GM23338 (cell line): ENCODE results near the gene OR51V1. TPM values are rescaled to one million over a fixed set of nuclear protein-coding genes. Genes with fewer than 3 reads are reported as not detected.

ENCODE experiments used
- ATAC-seq: fragments of 200-7000 bp; cut with Tn5 transposase; 3 replicates; pipeline ENCODE4 v1.9.1; 2020
- DNase-seq: peaks from one replicate; pipeline ENCODE4 v3.0.0-alpha.2; 2015; ENCODE audit warnings: low spot score
- H2AFZ ChIP-seq: fragments of 200-600 bp; sonication (generic); 2 replicates; pipeline ENCODE4 v1.8.0; 2016; ENCODE audit warnings: antibody characterized with exemption, mild to moderate bottlenecking, moderate library complexity
- H3F3A ChIP-seq: fragments of 200-600 bp; sonication (generic); replicated peaks from 2 replicates; pipeline ENCODE4 v1.8.0; 2017; ENCODE audit warnings: antibody characterized with exemption, mixed run types, low read depth
- H3K27ac ChIP-seq: fragments of 200-600 bp; sonication (generic); 2 replicates; pipeline ENCODE4 v1.6.1; 2016; ENCODE audit warnings: low read depth
- H3K27me3 ChIP-seq: fragments of 200-600 bp; sonication (generic); 2 replicates; pipeline ENCODE4 v1.8.0; 2016; ENCODE audit warnings: mild to moderate bottlenecking, mixed run types, moderate library complexity; ENCODE audit not compliant: insufficient read depth
- H3K36me3 ChIP-seq: fragments of 200-600 bp; sonication (generic); 2 replicates; pipeline ENCODE4 v1.8.0; 2016; ENCODE audit warnings: mild to moderate bottlenecking; ENCODE audit not compliant: insufficient read depth
- H3K4me1 ChIP-seq: fragments of 200-600 bp; sonication (generic); 2 replicates; pipeline ENCODE4 v1.8.0; 2016; ENCODE audit warnings: mild to moderate bottlenecking, moderate library complexity; ENCODE audit not compliant: insufficient read depth
- H3K4me2 ChIP-seq: fragments of 200-600 bp; sonication (generic); 2 replicates; pipeline ENCODE4 v1.7.1; 2017; ENCODE audit warnings: mixed run types
- H3K4me3 ChIP-seq: fragments of 200-600 bp; sonication (generic); 2 replicates; pipeline ENCODE4 v1.6.1; 2016; ENCODE audit warnings: mixed run types
- H3K79me2 ChIP-seq: fragments of 200-600 bp; sonication (generic); replicated peaks from 2 replicates; pipeline ENCODE4 v1.8.0; 2017; ENCODE audit warnings: mild to moderate bottlenecking; ENCODE audit not compliant: insufficient read depth
- H3K9me2 ChIP-seq: fragments of 200-600 bp; sonication (generic); 2 replicates; pipeline ENCODE4 v1.8.0; 2017; ENCODE audit not compliant: insufficient read depth
- H4K20me1 ChIP-seq: fragments of 200-600 bp; sonication (generic); replicated peaks from 2 replicates; pipeline ENCODE4 v1.8.0; 2017; ENCODE audit warnings: mild to moderate bottlenecking; ENCODE audit not compliant: insufficient read depth
- H3K27ac Mint-ChIP-seq: 2 replicates; pipeline ENCODE4 v1.8.0; 2020; ENCODE audit warnings: inconsistent platforms, mild to moderate bottlenecking, moderate library complexity, mixed read lengths
- H3K27me3 Mint-ChIP-seq: 3 replicates; pipeline ENCODE4 v1.8.0; 2022; ENCODE audit warnings: low read depth, mild to moderate bottlenecking, moderate library complexity, mixed read lengths, inconsistent platforms; ENCODE audit not compliant: insufficient read depth, poor library complexity
- H3K36me3 Mint-ChIP-seq: 3 replicates; pipeline ENCODE4 v1.8.0; 2021; ENCODE audit warnings: low read depth, mild to moderate bottlenecking, inconsistent platforms, moderate library complexity, mixed read lengths
- H3K4me1 Mint-ChIP-seq: 3 replicates; pipeline ENCODE4 v1.8.0; 2020; ENCODE audit warnings: mild to moderate bottlenecking, inconsistent platforms, mixed read lengths
- H3K4me3 Mint-ChIP-seq: 3 replicates; pipeline ENCODE4 v1.8.0; 2021; ENCODE audit warnings: moderate library complexity, mild to moderate bottlenecking, inconsistent platforms, mixed read lengths
- H3K9me3 Mint-ChIP-seq: 3 replicates; pipeline ENCODE4 v1.8.0; 2020; ENCODE audit warnings: moderate library complexity, mild to moderate bottlenecking, inconsistent platforms, mixed read lengths
- CREB1 ChIP-seq: fragments of 250-450 bp; sonication (Bioruptor Pico); IDR thresholded peaks from 2 replicates; pipeline ENCODE4 v1.5.0; 2020; ENCODE audit warnings: low read depth, mild to moderate bottlenecking, moderate library complexity
- EZH2 ChIP-seq: fragments of 200-600 bp; sonication (generic); IDR thresholded peaks from one replicate; pipeline ENCODE4 v1.8.0; 2017; ENCODE audit warnings: antibody characterized with exemption, mild to moderate bottlenecking, low read depth; ENCODE audit not compliant: unreplicated experiment
- EZH2phosphoT487 ChIP-seq: fragments of 200-600 bp; sonication (generic); IDR thresholded peaks from one replicate; pipeline ENCODE4 v1.8.1; 2018; ENCODE audit warnings: antibody characterized with exemption; ENCODE audit not compliant: unreplicated experiment
- JUNB ChIP-seq: IDR thresholded peaks from one replicate; pipeline ENCODE4 v1.6.1; 2016; ENCODE audit warnings: antibody characterized with exemption; ENCODE audit not compliant: unreplicated experiment
- NANOG ChIP-seq: IDR thresholded peaks from 2 replicates; pipeline ENCODE4 v1.6.1; 2016; ENCODE audit warnings: antibody characterized with exemption, borderline replicate concordance
- POLR2AphosphoS5 ChIP-seq: IDR thresholded peaks from 2 replicates; pipeline ENCODE4 v1.6.1; 2016; ENCODE audit warnings: antibody characterized with exemption, low read depth
- STAT1 ChIP-seq: IDR thresholded peaks from one replicate; pipeline ENCODE4 v1.6.1; 2016; ENCODE audit warnings: antibody characterized with exemption; ENCODE audit not compliant: unreplicated experiment
- ZNF114 ChIP-seq: fragments of 250-450 bp; sonication (Bioruptor Pico); IDR thresholded peaks from 2 replicates; pipeline ENCODE4 v1.5.0; 2020; ENCODE audit warnings: mild to moderate bottlenecking, moderate library complexity
- ZNF331 ChIP-seq: fragments of 250-450 bp; sonication (Bioruptor Pico); IDR thresholded peaks from 2 replicates; pipeline ENCODE4 v1.5.0; 2020; ENCODE audit warnings: low read depth, mild to moderate bottlenecking, moderate library complexity
- polyA plus RNA-seq: library from polyadenylated mRNA; unstranded; fragments of >200 nt; fragmentation: Nextera tagmentation; extraction: Ambion mirVana; gene quantifications from 2 replicates; pipeline ENCODE4 v1.2.1, GENCODE V29; 2016
- total RNA-seq: library from RNA; depleted of rRNA; stranded (reverse); fragments of >200 nt; shearing (Covaris generic); gene quantifications from 2 replicates; pipeline ENCODE4 v1.2.3, GENCODE V29; 2014
- TF ChIP-seq, protein P1 (sequence below): IDR thresholded peaks from 2 replicates; pipeline ENCODE4 v1.6.1; 2016; ENCODE audit warnings: antibody characterized with exemption
- TF ChIP-seq, protein P2 (sequence below): IDR thresholded peaks from one replicate; pipeline ENCODE4 v1.6.1; 2018; ENCODE audit warnings: antibody characterized with exemption; ENCODE audit not compliant: unreplicated experiment
- TF ChIP-seq, protein P3 (sequence below): fragments of 250-450 bp; sonication (Bioruptor Pico); IDR thresholded peaks from 2 replicates; pipeline ENCODE4 v1.5.0; 2020; ENCODE audit warnings: mild to moderate bottlenecking, moderate library complexity

OR51V1 gene
- total and polyA plus RNA-seq, 2 experiments from 2014 or later = not detected

DNA sequence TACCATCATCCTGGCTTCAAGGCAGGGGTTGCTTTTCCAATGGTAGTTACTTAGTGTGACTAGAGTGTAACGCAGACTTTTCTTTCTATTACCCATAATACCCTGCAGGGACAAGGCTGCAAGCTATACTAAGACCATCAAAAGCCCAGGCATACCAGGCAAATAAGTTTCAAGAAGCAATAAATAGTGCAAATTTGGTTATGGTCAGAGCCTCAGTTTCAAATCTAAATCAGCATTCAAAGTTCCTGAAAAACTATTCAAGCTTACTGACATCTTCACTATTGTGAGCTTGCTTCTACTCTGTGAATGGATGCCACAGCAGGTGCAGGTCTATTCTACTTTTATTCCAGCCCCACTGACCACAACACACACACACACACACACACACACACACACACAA is 28.9 kb upstream of the OR51V1 start (continued):
- TF ChIP-seq, protein P1, sequence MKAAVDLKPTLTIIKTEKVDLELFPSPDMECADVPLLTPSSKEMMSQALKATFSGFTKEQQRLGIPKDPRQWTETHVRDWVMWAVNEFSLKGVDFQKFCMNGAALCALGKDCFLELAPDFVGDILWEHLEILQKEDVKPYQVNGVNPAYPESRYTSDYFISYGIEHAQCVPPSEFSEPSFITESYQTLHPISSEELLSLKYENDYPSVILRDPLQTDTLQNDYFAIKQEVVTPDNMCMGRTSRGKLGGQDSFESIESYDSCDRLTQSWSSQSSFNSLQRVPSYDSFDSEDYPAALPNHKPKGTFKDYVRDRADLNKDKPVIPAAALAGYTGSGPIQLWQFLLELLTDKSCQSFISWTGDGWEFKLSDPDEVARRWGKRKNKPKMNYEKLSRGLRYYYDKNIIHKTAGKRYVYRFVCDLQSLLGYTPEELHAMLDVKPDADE = no peak
- TF ChIP-seq ZNF331 (CRISPR knock-in tag) = no peak
- TF ChIP-seq EZH2phosphoT487 = no peak
- no peak for TF ChIP-seq JUNB
- no peak for TF ChIP-seq STAT1
- no peak for TF ChIP-seq EZH2
- no peak for TF ChIP-seq ZNF114
- no peak for TF ChIP-seq POLR2AphosphoS5
- TF ChIP-seq, protein P2, sequence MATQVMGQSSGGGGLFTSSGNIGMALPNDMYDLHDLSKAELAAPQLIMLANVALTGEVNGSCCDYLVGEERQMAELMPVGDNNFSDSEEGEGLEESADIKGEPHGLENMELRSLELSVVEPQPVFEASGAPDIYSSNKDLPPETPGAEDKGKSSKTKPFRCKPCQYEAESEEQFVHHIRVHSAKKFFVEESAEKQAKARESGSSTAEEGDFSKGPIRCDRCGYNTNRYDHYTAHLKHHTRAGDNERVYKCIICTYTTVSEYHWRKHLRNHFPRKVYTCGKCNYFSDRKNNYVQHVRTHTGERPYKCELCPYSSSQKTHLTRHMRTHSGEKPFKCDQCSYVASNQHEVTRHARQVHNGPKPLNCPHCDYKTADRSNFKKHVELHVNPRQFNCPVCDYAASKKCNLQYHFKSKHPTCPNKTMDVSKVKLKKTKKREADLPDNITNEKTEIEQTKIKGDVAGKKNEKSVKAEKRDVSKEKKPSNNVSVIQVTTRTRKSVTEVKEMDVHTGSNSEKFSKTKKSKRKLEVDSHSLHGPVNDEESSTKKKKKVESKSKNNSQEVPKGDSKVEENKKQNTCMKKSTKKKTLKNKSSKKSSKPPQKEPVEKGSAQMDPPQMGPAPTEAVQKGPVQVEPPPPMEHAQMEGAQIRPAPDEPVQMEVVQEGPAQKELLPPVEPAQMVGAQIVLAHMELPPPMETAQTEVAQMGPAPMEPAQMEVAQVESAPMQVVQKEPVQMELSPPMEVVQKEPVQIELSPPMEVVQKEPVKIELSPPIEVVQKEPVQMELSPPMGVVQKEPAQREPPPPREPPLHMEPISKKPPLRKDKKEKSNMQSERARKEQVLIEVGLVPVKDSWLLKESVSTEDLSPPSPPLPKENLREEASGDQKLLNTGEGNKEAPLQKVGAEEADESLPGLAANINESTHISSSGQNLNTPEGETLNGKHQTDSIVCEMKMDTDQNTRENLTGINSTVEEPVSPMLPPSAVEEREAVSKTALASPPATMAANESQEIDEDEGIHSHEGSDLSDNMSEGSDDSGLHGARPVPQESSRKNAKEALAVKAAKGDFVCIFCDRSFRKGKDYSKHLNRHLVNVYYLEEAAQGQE = no peak

DNA sequence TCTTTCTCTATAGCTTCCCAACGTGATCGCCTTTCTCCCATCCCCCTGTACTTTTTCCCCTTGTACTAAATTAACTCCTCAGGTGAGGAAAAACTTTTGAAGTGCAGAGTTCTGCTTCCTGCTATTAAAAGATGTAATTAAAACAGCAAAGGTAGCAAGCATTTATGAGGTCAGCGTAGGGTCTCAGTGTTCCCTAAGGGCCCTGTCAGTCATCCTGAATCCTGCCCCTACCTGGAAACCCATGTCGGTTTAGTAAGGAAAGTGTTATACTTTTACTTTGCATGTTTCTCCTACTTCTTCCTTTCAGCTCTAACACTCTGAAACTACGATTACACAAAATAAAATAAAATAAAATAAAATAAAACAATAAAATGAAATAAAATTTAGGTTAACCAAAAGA is 27.6 kb upstream of the OR51V1 start:
- peaks cover 4% of the 10 kb centered on the region; the same call in 1 of the 3 replicates for H3K9me3 Mint-ChIP-seq
- no peaks in the 10 kb centered on the region for H3K27me3 ChIP-seq
- H3K27me3 Mint-ChIP-seq = no peaks in the 10 kb centered on the region
- H3K27ac Mint-ChIP-seq = no peak overlapping the region
- H2AFZ ChIP-seq = no peak overlapping the region
- H3K79me2 ChIP-seq = no peaks in the 10 kb centered on the region
- DNase-seq (no peak), ATAC-seq (no peak)
- H3K36me3 Mint-ChIP-seq = no peaks in the 10 kb centered on the region; the same call in 2 of the 3 replicates
- no peaks in the 10 kb centered on the region for H4K20me1 ChIP-seq
- H3K4me3 Mint-ChIP-seq = no peak overlapping the region
- H3K9me2 ChIP-seq = no peaks in the 10 kb centered on the region
- H3F3A ChIP-seq = no peaks in the 10 kb centered on the region
- H3K4me1 ChIP-seq = no peaks in the 10 kb centered on the region
- H3K4me3 ChIP-seq = no peak overlapping the region
- H3K36me3 ChIP-seq = no peaks in the 10 kb centered on the region
- no peak overlapping the region for H3K27ac ChIP-seq
- H3K4me1 Mint-ChIP-seq = no peaks in the 10 kb centered on the region
- no peak overlapping the region for H3K4me2 ChIP-seq
- TF ChIP-seq, protein P2 = no peak
- TF ChIP-seq, protein P3, sequence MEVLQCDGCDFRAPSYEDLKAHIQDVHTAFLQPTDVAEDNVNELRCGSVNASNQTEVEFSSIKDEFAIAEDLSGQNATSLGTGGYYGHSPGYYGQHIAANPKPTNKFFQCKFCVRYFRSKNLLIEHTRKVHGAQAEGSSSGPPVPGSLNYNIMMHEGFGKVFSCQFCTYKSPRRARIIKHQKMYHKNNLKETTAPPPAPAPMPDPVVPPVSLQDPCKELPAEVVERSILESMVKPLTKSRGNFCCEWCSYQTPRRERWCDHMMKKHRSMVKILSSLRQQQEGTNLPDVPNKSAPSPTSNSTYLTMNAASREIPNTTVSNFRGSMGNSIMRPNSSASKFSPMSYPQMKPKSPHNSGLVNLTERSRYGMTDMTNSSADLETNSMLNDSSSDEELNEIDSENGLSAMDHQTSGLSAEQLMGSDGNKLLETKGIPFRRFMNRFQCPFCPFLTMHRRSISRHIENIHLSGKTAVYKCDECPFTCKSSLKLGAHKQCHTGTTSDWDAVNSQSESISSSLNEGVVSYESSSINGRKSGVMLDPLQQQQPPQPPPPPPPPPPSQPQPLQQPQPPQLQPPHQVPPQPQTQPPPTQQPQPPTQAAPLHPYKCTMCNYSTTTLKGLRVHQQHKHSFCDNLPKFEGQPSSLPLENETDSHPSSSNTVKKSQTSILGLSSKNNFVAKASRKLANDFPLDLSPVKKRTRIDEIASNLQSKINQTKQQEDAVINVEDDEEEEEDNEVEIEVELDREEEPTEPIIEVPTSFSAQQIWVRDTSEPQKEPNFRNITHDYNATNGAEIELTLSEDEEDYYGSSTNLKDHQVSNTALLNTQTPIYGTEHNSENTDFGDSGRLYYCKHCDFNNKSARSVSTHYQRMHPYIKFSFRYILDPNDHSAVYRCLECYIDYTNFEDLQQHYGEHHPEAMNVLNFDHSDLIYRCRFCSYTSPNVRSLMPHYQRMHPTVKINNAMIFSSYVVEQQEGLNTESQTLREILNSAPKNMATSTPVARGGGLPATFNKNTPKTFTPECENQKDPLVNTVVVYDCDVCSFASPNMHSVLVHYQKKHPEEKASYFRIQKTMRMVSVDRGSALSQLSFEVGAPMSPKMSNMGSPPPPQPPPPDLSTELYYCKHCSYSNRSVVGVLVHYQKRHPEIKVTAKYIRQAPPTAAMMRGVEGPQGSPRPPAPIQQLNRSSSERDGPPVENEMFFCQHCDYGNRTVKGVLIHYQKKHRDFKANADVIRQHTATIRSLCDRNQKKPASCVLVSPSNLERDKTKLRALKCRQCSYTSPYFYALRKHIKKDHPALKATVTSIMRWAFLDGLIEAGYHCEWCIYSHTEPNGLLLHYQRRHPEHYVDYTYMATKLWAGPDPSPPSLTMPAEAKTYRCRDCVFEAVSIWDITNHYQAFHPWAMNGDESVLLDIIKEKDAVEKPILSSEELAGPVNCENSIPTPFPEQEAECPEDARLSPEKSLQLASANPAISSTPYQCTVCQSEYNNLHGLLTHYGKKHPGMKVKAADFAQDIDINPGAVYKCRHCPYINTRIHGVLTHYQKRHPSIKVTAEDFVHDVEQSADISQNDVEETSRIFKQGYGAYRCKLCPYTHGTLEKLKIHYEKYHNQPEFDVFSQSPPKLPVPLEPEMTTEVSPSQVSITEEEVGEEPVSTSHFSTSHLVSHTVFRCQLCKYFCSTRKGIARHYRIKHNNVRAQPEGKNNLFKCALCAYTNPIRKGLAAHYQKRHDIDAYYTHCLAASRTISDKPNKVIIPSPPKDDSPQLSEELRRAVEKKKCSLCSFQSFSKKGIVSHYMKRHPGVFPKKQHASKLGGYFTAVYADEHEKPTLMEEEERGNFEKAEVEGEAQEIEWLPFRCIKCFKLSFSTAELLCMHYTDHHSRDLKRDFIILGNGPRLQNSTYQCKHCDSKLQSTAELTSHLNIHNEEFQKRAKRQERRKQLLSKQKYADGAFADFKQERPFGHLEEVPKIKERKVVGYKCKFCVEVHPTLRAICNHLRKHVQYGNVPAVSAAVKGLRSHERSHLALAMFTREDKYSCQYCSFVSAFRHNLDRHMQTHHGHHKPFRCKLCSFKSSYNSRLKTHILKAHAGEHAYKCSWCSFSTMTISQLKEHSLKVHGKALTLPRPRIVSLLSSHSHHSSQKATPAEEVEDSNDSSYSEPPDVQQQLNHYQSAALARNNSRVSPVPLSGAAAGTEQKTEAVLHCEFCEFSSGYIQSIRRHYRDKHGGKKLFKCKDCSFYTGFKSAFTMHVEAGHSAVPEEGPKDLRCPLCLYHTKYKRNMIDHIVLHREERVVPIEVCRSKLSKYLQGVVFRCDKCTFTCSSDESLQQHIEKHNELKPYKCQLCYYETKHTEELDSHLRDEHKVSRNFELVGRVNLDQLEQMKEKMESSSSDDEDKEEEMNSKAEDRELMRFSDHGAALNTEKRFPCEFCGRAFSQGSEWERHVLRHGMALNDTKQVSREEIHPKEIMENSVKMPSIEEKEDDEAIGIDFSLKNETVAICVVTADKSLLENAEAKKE (CRISPR knock-in tag) = no peak
- TF ChIP-seq POLR2AphosphoS5 = no peak
- no peak for TF ChIP-seq EZH2phosphoT487
- TF ChIP-seq NANOG = no peak
- TF ChIP-seq JUNB = no peak
- no peak for TF ChIP-seq CREB1 (CRISPR knock-in tag)
